ENCODE results near the gene RPL22L1.
"Not testable (repeated sequence)": the region's sequence is repeated elsewhere in the genome, so short reads cannot be mapped to it uniquely, and the experiment has no call there.

The RPL22L1 gene

DNA sequence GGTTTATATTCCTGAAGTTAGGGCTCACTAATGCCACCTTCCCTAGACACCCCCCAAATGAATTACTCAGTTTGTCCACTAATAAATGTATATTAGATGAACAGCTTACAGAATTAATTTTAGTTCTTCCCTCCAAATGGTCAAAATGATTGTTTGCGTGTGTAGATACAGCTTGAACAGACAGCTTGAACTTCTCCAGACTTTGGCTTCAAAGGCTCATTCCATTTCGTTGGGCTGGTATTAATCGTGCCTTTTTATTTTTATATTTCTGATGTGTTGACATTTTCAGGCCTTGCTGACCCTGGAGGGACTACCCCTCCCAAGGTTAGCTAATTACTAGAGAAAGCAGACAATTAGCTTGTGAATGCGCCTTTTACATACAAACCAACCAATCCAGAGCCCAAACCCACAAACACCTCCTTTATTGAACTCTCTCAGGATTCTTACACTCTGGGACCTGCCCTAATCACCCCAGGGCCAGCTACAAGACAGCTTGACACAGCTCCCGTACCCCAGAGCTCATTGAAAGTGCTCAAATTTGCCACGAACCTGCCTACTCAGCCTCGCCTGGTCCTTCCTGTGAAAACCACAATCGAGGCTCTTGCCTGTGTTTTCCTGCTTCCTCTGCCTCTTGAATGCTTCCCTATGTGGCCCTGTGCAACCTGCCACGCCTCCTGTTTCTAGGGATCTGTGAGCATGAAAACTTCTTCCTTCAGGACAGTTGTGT is 40.3 kb downstream of the RPL22L1 start:
- DNase-seq (ENCODE audit: low read depth in 2 of 2): no peak

DNA sequence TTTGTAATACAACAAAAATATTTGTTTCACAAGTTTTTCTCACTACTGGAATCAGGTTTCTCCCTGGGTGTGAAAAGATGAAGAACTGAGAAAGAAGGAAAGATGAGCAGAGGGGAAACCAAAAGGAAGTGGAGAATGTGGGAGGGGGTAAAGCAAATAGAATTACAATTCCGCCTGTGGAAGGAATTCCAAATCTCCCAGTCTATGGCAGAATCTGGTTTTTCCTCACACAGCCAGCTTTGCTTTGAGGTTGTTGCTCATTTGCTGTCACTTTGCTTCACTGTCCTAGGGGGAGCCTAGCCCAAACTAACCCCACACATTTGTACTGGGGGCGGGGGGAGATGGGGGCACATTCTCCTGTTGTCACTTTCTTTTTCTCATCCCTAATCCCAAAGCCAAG is 43.9 kb downstream of the RPL22L1 start:
- no peak for DNase-seq (ENCODE audit: low read depth in 2 of 2)

DNA sequence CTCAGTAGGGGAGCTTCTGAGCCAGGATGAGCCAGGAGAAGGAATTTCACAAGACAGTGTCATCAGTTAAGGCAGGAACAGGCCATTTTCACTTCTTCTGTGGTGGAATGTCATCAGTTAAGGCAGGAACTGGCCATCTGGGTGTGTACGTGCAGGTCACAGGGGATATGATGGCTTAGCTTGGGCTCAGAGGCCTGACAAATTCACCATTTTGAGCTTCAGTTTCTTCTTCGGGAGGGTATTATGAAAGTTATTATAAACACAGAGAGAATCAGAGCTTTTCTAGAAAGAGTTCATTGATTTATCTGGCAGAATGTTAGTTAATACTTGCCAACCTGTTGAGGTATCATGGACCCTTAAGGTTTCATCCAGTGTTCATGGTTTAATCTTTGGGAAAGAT is 46.4 kb downstream of the RPL22L1 start:
- not testable (repeated sequence) for DNase-seq (ENCODE audit: low read depth in 2 of 2)

DNA sequence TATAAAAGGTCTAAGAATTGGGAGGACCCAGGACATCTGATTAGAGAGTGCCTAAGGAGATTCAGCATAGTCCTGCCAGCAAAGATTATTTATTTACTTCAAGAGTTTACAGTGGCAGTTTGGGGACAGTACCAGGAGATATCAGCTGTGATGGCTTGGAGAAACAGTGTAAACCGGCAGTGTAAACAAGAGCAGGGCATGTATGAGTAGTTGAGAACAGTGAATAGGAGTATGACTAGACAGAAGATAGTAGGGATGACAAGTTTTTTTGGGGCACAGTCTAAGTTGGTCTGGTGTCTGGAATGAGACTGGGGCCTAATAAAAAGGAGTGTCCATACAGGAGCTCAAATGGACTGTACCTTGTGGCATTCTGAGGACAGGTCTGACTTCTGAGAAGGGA is 51.7 kb downstream of the RPL22L1 start:
- not testable (repeated sequence) for DNase-seq (ENCODE audit: low read depth in 2 of 2)

DNA sequence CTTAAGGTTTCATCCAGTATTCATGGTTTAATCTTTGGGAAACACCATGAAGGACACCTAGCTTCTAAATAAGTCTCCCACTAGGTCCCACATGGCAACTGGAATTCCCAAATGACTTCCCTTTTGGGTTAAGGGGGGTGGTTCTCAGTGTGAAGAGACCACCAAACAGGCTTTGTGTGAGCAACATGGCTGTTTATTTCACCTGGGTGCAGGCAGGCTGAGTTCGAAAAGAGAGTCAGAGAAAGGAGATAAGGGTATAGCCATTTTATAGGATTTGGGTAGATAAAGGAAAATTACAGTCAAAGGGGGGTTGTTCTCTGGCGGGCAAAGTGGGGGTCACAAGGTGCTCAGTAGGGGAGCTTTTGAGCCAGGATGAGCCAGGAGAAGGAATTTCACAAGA is 52.5 kb downstream of the RPL22L1 start:
- not testable (repeated sequence) for DNase-seq (ENCODE audit: low read depth in 2 of 2)

DNA sequence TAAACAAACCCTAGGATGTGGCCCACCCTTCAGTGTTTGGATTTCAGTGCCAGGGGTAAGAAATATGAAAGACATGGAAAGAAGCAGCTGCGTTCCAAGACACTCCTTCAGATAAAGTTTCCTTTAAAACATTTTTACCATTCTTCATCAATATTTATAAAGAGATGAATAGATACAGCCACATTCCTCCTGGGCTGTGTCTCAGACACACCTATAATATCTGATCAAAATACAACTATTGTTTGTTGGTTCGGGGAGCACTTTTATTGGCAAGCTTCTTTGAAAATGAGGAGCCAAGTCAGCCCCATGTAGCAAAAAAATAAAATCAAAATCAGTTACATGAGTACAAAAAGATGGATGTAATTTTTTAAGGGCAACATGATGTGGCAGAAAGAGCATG is 53.2 kb downstream of the RPL22L1 start:
- DNase-seq (ENCODE audit: low read depth in 2 of 2): no peak

DNA sequence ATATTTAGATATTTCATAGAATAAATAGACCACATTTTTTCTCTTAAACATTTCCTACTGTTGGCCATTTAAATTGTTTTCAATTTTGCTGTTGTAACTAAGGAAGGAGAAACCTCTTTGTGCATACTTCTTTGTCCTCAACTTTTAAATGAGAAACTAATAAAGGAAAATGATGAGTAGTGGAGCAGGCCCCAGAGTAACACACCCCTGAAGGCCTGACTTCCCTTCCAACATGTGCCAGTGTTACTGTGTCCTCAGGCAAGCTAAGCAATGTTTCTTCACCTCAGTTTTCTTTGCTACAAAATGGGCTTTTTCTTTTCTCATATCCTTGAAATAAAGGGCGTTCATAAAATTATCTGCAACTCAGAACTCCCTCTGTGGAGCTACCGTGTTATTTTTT is 53.7 kb downstream of the RPL22L1 start:
- no peak for DNase-seq (ENCODE audit: low read depth in 2 of 2)

DNA sequence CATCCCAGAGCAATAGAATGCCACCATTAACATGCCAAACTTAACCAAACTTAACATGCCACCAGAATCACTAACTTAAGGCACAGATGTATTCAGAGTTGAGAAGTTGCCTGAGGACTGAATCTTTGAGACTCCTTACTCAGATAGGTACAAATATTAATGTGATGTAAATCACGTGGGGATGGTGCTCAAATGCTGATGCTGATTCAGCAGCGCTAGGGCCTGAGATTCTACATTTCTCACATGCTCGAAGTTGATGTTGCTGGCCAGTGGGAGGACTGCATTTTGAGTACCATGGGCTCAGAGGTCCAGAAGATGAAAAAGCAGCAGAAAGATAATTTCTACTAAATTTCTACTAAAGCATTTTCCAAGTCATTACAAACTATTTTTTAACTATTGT is 54.1 kb downstream of the RPL22L1 start:
- no peak for DNase-seq (ENCODE audit: low read depth in 2 of 2)

DNA sequence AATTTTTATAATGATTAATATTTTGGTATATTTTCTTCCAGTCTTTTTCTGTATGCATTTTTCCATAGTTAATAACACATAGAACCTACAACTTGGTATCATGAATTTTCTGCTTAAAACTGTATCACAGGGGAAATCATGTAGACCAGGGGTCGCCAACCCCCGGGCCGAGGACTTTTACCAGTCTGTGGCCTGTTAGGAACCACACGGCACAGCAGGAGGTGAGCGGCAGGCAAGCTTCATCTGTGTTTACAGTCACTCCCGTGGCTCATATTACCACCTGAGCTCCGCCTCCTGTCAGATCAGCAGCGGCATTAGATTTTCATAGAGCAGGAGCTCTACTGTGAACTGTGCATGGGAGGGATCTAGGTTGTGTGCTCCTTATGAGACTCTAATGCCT is 54.7 kb downstream of the RPL22L1 start:
- no peak for DNase-seq (ENCODE audit: low read depth in 2 of 2)
